Lower lobe of right lung (tissue), 2 donors: ENCODE measurements around the gene NFATC1. TPM values are rescaled to one million over a fixed set of nuclear protein-coding genes. Genes with fewer than 3 reads are reported as not detected.

ENCODE experiments used
- ATAC-seq, 2 donors: fragments of 200-7000 bp; cut with Tn5 transposase; one replicate each; pipeline ENCODE4 v1.9.1; 2020 to 2022; ENCODE audit warnings: mild to moderate bottlenecking in 2 of 2, moderate library complexity in 2 of 2
- DNase-seq: peaks from one replicate; pipeline ENCODE4 v3.0.0-alpha.2; 2020
- H3K27ac ChIP-seq: fragments of 200-600 bp; one replicate; pipeline ENCODE4 v1.8.0; 2022
- H3K27me3 ChIP-seq: fragments of 200-600 bp; one replicate; pipeline ENCODE4 v1.8.0; 2022; ENCODE audit warnings: low read depth
- H3K36me3 ChIP-seq: fragments of 200-600 bp; one replicate; pipeline ENCODE4 v1.8.0; 2022; ENCODE audit warnings: mild to moderate bottlenecking
- H3K4me1 ChIP-seq: fragments of 200-600 bp; one replicate; pipeline ENCODE4 v1.8.0; 2022
- H3K4me3 ChIP-seq: fragments of 200-600 bp; one replicate; pipeline ENCODE4 v1.8.0; 2022; ENCODE audit warnings: mild to moderate bottlenecking
- H3K9me3 ChIP-seq: fragments of 200-600 bp; one replicate; pipeline ENCODE4 v1.8.0; 2022
- CTCF ChIP-seq: fragments of 200-600 bp; IDR thresholded peaks from one replicate; pipeline ENCODE4 v1.8.0; 2022; ENCODE audit warnings: antibody characterized with exemption, mild to moderate bottlenecking
- intact Hi-C: fragments of 100-400 bp; cut with DNase I; formaldehyde crosslinking; loops from one replicate; pipeline ENCODE4 v1.11.0; 2022
- total RNA-seq: library from RNA; stranded (reverse); fragmentation: NEBNext Ultra II Directional; extraction: Animal tissue kit (Norgen Biotek cat#: 25700); gene quantifications from one replicate; pipeline ENCODE4 v1.2.1, GENCODE V29; 2021
- donor health status: DM: no; HTN: yes; CAD: no; lungs with severe emphysema.

The NFATC1 gene
- total RNA-seq, 1 donor from 2014 or later = 21.4 TPM

DNA sequence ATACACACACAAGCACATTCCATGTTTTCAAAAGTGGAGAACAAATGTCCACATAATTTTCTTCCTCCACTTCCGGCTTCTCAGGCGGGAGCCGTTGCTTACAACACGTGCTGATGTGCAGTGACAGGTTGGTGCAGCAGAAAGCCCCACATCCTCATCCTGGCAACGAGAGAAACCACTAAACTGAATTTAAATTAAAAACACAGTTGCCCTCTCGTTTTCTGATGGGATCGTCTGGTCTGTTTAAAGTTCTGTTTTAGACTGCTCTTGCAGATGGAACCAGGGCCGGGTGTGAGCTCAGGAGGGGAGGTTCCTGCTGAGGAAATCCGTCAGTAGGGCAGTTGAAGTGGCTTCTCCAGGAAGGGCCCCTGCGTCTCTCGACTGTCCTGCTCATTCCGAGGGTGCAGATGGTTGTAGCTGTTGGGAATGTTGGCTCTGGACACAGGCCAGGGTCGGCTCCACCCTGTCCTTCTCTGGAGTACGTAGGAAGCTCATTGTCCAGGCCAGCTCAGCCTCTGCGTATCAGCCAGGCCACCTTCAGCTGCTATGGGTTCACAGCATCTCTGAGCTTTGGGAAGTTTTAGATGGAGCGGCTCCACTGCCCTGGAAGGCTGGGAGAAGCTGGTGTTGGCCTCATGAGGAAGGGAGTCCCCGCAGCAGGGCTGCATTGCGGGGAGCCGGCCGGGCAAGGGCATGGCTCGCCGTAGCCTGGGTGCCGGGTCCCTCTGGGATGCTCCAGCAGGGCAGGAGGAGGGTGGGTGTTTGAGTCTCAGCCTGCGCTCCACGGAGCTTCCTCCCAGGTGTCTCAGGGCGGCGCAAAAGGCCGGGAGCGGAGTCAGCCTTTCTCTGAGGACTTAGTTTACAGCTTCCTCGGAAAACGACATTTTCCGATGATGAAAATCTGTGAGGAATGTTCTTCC is 58.3 kb downstream of the NFATC1 start:
- no peak for TF ChIP-seq CTCF
- peak; percentile 14 to 55 for ATAC-seq
- no peaks in the 10 kb centered on the region for H3K9me3 ChIP-seq
- peak overlapping the region; percentile 54 for H3K27ac ChIP-seq
- H3K4me1 ChIP-seq = peaks cover 27% of the 10 kb centered on the region
- intact Hi-C loops = no loop called here
- H3K4me3 ChIP-seq = no peak overlapping the region
- H3K27me3 ChIP-seq = no peaks in the 10 kb centered on the region
- DNase-seq = no peak
- peaks cover 51% of the 10 kb centered on the region for H3K36me3 ChIP-seq

- Histone ChIP-seq H3K36me3 (peaks cover 42% of the 10 kb centered on the region), H3K27ac (no peak overlapping the region), H3K27me3 (no peaks in the 10 kb centered on the region), H3K4me1 (peaks cover 34% of the 10 kb centered on the region), H3K9me3 (no peaks in the 10 kb centered on the region), H3K4me3 (no peak overlapping the region)
- DNase-seq = no peak
- ATAC-seq = no peak
- intact Hi-C loops = no loop called here
- TF ChIP-seq CTCF = no peak
Measured at GRCh38 chr18:79455261-79455660, 59.5 kb downstream of the NFATC1 start.

GRCh38 chr18:79456105-79456980 is 60.6 kb downstream of the NFATC1 start:
- ATAC-seq (no peak), DNase-seq (no peak)
- Histone ChIP-seq H3K27ac (no peak overlapping the region), H3K9me3 (no peaks in the 10 kb centered on the region), H3K27me3 (no peaks in the 10 kb centered on the region), H3K4me1 (peaks cover 34% of the 10 kb centered on the region), H3K36me3 (peaks cover 41% of the 10 kb centered on the region), H3K4me3 (no peak overlapping the region)
- intact Hi-C loops = no loop called here
- no peak for TF ChIP-seq CTCF

DNA sequence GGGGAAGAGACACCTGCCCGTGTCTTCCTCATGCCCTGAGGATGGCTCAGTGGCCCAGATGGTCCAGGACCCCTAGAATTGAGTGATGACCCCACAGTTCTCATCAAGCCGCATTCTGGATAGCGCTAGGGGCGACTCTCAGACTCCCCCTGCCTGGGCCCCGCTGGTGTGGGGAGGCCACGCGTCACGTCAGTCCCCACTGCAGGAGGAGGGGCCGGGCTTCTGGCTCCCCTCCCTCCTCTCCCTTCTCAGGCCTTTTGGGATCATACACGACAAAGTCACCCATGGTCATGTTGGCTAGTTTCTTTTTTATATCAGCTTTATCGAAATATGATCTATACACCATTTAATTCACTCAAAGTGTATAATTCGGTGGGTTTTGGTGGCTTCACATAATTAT is 61.5 kb downstream of the NFATC1 start:
- Histone ChIP-seq H3K27me3 (no peaks in the 10 kb centered on the region), H3K9me3 (no peaks in the 10 kb centered on the region), H3K4me3 (no peak overlapping the region), H3K4me1 (peaks cover 34% of the 10 kb centered on the region), H3K27ac (no peak overlapping the region), H3K36me3 (peaks cover 40% of the 10 kb centered on the region)
- intact Hi-C loops = no loop called here
- ATAC-seq (no peak), DNase-seq (no peak)
- no peak for TF ChIP-seq CTCF

GRCh38 chr18:79457652-79458051 is 61.9 kb downstream of the NFATC1 start:
- H3K4me3 ChIP-seq = no peak overlapping the region
- no peaks in the 10 kb centered on the region for H3K27me3 ChIP-seq
- peaks cover 38% of the 10 kb centered on the region for H3K36me3 ChIP-seq
- H3K27ac ChIP-seq = peak overlapping the region; percentile 73
- intact Hi-C loops = no loop called here
- peaks cover 34% of the 10 kb centered on the region for H3K4me1 ChIP-seq
- no peak for DNase-seq
- H3K9me3 ChIP-seq = no peaks in the 10 kb centered on the region
- no peak for TF ChIP-seq CTCF
- no peak for ATAC-seq
